Gastroesophageal sphincter (tissue), 2 donors: ENCODE data around the gene LRFN2.

Experiments used
- POLR2A ChIP-seq, 2 donors: fragments of 450-650 bp; IDR thresholded peaks; one replicate each; pipeline ENCODE4 v1.6.1; 2017; ENCODE audit warnings: antibody characterized with exemption in 2 of 2, mild to moderate bottlenecking in 2 of 2, moderate library complexity in 1 of 2
- POLR2AphosphoS5 ChIP-seq: sonication (generic); formaldehyde crosslinking; IDR thresholded peaks from one replicate; pipeline ENCODE4 v1.6.1; 2017; ENCODE audit warnings: antibody characterized with exemption

DNA sequence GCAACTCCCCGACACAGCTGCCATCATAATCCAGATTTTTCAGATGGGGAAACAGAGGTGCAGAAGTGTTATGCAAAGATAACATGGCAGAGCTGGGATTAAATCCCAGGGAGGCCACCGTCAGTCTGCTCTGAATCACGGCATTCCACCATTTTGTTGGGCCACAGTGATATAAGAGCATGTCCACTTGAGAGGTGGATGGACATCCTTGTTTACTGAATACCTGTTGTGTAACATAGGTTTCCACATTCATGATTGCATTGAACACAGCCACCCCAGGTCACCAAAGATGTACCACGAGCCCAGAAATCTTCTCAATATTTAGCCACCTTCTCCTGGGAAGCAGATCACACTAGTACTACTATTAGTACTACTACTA, 191.5 kb downstream of the LRFN2 start:
- TF ChIP-seq POLR2AphosphoS5 (no peak), POLR2A (IDR thresholded peaks at IDR 0.05) (no peak)
